H1 (cell line): ENCODE data around the gene SKIL. TPM values are rescaled to one million over a fixed set of nuclear protein-coding genes. Genes with fewer than 3 reads are reported as not detected.

Experiments
- CTCF ChIA-PET: fragments of 300-600 bp; sonication (Branson Sonifier 250); formaldehyde crosslinking; loops from one replicate; lab custom pipeline; 2021; ENCODE audit not compliant: partially characterized antibody; lab: Charles Lee
- POLR2A ChIA-PET: fragments of 300-600 bp; sonication (Branson Sonifier 250); formaldehyde crosslinking; loops from one replicate; lab custom pipeline; 2021; ENCODE audit warnings: inconsistent platforms; ENCODE audit not compliant: partially characterized antibody; lab: Charles Lee
- DNase-seq, 2 experiments: peaks; one replicate each; pipeline versions ENCODE4 v3.0.0 to v3.0.0-alpha.2; 2010 to 2022; ENCODE audit warnings: low spot score in 2 of 2, low read depth in 1 of 2, mixed read lengths in 1 of 2
- FAIRE-seq: peaks from 2 replicates; lab custom pipeline; 2011; peaks lifted over from hg19 to GRCh38; lab: Jason Lieb, UNC
- H2AFZ ChIP-seq: 2 replicates; pipeline ENCODE4 v1.8.1; 2012; ENCODE audit warnings: low read length, inconsistent platforms
- H2AK5ac ChIP-seq: 2 replicates; pipeline ENCODE4 v1.6.1; 2013; ENCODE audit warnings: low read depth, low read length
- H2BK120ac ChIP-seq: replicated peaks from 2 replicates; pipeline ENCODE3; 2013; ENCODE audit warnings: low read depth, low read length, inconsistent platforms
- H2BK12ac ChIP-seq: 2 replicates; pipeline ENCODE4 v1.6.1; 2013; ENCODE audit warnings: low read depth, low read length
- H2BK15ac ChIP-seq: 2 replicates; pipeline ENCODE4 v1.6.1; 2013; ENCODE audit warnings: low read length
- H2BK20ac ChIP-seq: 2 replicates; pipeline ENCODE4 v1.6.1; 2013; ENCODE audit warnings: low read length
- H2BK5ac ChIP-seq: 2 replicates; pipeline ENCODE4 v1.6.1; 2013; ENCODE audit warnings: low read depth, low read length
- H3K14ac ChIP-seq: 2 replicates; pipeline ENCODE4 v1.6.1; 2013; ENCODE audit warnings: inconsistent platforms; ENCODE audit not compliant: insufficient read length
- H3K18ac ChIP-seq: 2 replicates; pipeline ENCODE4 v1.6.1; 2013; ENCODE audit warnings: low read length; ENCODE audit errors: extremely low read depth
- H3K23ac ChIP-seq: 2 replicates; pipeline ENCODE4 v1.6.1; 2013; ENCODE audit warnings: inconsistent platforms; ENCODE audit not compliant: insufficient read length
- H3K23me2 ChIP-seq: 2 replicates; pipeline ENCODE4 v1.6.1; 2013; ENCODE audit warnings: low read depth, low read length
- H3K27ac ChIP-seq: 2 replicates; pipeline ENCODE4 v1.6.1; 2011; ENCODE audit warnings: low read depth, low read length, inconsistent platforms
- H3K27me3 ChIP-seq, 4 experiments: replicated peaks in 1 of 4; 1 replicate in 1 of 4; 2 replicates in 3 of 4; pipeline versions ENCODE4 v1.6.1 to v1.8.1; 2011 to 2013; ENCODE audit warnings: low read length in 3 of 4, mild to moderate bottlenecking in 3 of 4, inconsistent platforms in 2 of 4, mixed read lengths in 2 of 4, moderate library complexity in 1 of 4; ENCODE audit not compliant: control insufficient read depth in 3 of 4, insufficient read depth in 3 of 4; ENCODE audit errors: extremely low read depth in 1 of 4
- H3K36me3 ChIP-seq, 4 experiments: 2 replicates each; pipeline versions ENCODE4 v1.6.1 to v1.8.1; 2011 to 2013; ENCODE audit warnings: mild to moderate bottlenecking in 4 of 4, low read length in 3 of 4, moderate library complexity in 2 of 4, control low read depth in 1 of 4, inconsistent platforms in 1 of 4; ENCODE audit not compliant: insufficient read depth in 4 of 4, control insufficient read depth in 2 of 4
- H3K4ac ChIP-seq: replicated peaks from 2 replicates; pipeline ENCODE3; 2013; ENCODE audit warnings: low read length, low read depth, mixed read lengths, inconsistent platforms; ENCODE audit not compliant: insufficient read length
- H3K4me1 ChIP-seq, 4 experiments: replicated peaks in 1 of 4; 1 replicate in 1 of 4; 2 replicates in 3 of 4; pipeline versions ENCODE4 v1.6.1 to v1.8.1; 2011 to 2013; ENCODE audit warnings: low read length in 3 of 4, inconsistent platforms in 2 of 4, mixed read lengths in 1 of 4; ENCODE audit not compliant: insufficient read depth in 4 of 4, control insufficient read depth in 3 of 4
- H3K4me2 ChIP-seq, 2 experiments: 2 replicates each; pipeline versions ENCODE4 v1.6.1 to v1.8.1; 2011 to 2013; ENCODE audit warnings: low read depth in 2 of 2, low read length in 2 of 2, control low read depth in 1 of 2, inconsistent platforms in 1 of 2, mild to moderate bottlenecking in 1 of 2; ENCODE audit not compliant: insufficient read depth in 1 of 2
- H3K4me3 ChIP-seq, 4 experiments: fragments of 200-600, 300-600 bp in 1 of 4; sonication (generic), shearing (Covaris generic), sonication (Bioruptor Twin) in 1 of 4; 2 replicates each; pipeline versions ENCODE4 v1.5.1 to v1.8.1; 2011 to 2016; ENCODE audit warnings: low read length in 4 of 4, low read depth in 3 of 4, control low read depth in 2 of 4, inconsistent platforms in 2 of 4, mild to moderate bottlenecking in 2 of 4, mixed read lengths in 1 of 4, moderate library complexity in 1 of 4; ENCODE audit not compliant: insufficient read depth in 2 of 4; ENCODE audit errors: extremely low read depth in 1 of 4
- H3K56ac ChIP-seq: replicated peaks from 2 replicates; pipeline ENCODE3; 2013; ENCODE audit warnings: low read depth, mild to moderate bottlenecking, mixed read lengths, low read length, inconsistent platforms; ENCODE audit not compliant: insufficient read length
- H3K79me1 ChIP-seq: 2 replicates; pipeline ENCODE4 v1.6.1; 2013; ENCODE audit warnings: low read depth, low read length, control low read depth
- H3K79me2 ChIP-seq, 2 experiments: 2 replicates each; pipeline versions ENCODE4 v1.6.1 to v1.8.1; 2012 to 2013; ENCODE audit warnings: low read length in 2 of 2, mild to moderate bottlenecking in 2 of 2, inconsistent platforms in 1 of 2; ENCODE audit not compliant: insufficient read depth in 2 of 2, control insufficient read depth in 1 of 2
- H3K9ac ChIP-seq, 4 experiments: replicated peaks in 1 of 4; 1 replicate in 1 of 4; 2 replicates in 3 of 4; pipeline versions ENCODE4 v1.6.1 to v1.8.1; 2011 to 2013; ENCODE audit warnings: low read depth in 3 of 4, low read length in 3 of 4, control low read depth in 2 of 4, mild to moderate bottlenecking in 2 of 4, moderate library complexity in 2 of 4, inconsistent platforms in 1 of 4; ENCODE audit errors: extremely low read depth in 1 of 4
- H3K9me3 ChIP-seq, 2 experiments: 2 replicates each; pipeline versions ENCODE4 v1.6.1 to v1.8.1; 2012 to 2013; ENCODE audit warnings: mild to moderate bottlenecking in 2 of 2, moderate library complexity in 2 of 2, control low read depth in 1 of 2, inconsistent platforms in 1 of 2, low read depth in 1 of 2, low read length in 1 of 2, mixed read lengths in 1 of 2; ENCODE audit not compliant: insufficient read depth in 2 of 2
- H4K20me1 ChIP-seq, 2 experiments: replicated peaks in 1 of 2; 2 replicates each; pipeline versions ENCODE3 to v1.8.1; 2011 to 2013; ENCODE audit warnings: inconsistent platforms in 2 of 2, low read length in 2 of 2, mild to moderate bottlenecking in 1 of 2; ENCODE audit not compliant: insufficient read depth in 2 of 2, control insufficient read depth in 1 of 2
- H4K5ac ChIP-seq: 2 replicates; pipeline ENCODE4 v1.6.1; 2013; ENCODE audit warnings: low read length, low read depth, mixed read lengths, inconsistent platforms; ENCODE audit not compliant: insufficient read length
- H4K8ac ChIP-seq: 2 replicates; pipeline ENCODE4 v1.8.0; 2013; ENCODE audit warnings: mild to moderate bottlenecking, moderate library complexity, low read length, inconsistent platforms; ENCODE audit not compliant: insufficient read depth; ENCODE audit errors: extremely low read depth
- H4K91ac ChIP-seq: replicated peaks from 2 replicates; pipeline ENCODE3; 2013; ENCODE audit warnings: low read length, mixed read lengths, inconsistent platforms; ENCODE audit not compliant: insufficient read length
- ATF3 ChIP-seq: IDR thresholded peaks from 2 replicates; pipeline ENCODE4 v1.6.1; 2011; ENCODE audit warnings: low read depth, mild to moderate bottlenecking, low read length; ENCODE audit not compliant: insufficient read depth
- CBX5 ChIP-seq: fragments of 300-800, 300-1000 bp; sonication (generic); IDR thresholded peaks from 2 replicates; pipeline ENCODE4 v1.7.1; 2016; ENCODE audit warnings: antibody characterized with exemption, low read length, low read depth
- CTBP2 ChIP-seq: IDR thresholded peaks from 2 replicates; pipeline ENCODE4 v1.7.0; 2011; ENCODE audit warnings: borderline replicate concordance, mild to moderate bottlenecking, moderate library complexity, mixed read lengths, low read length; ENCODE audit not compliant: insufficient read depth, insufficient read length
- EP300 ChIP-seq, 2 experiments: IDR thresholded peaks; 1 replicate in 1 of 2; 2 replicates in 1 of 2; pipeline ENCODE4 v1.6.1; 2011 to 2012; ENCODE audit warnings: low read depth in 2 of 2, low read length in 2 of 2, mild to moderate bottlenecking in 2 of 2, borderline replicate concordance in 1 of 2, inconsistent platforms in 1 of 2, moderate library complexity in 1 of 2
- GTF2F1 ChIP-seq: IDR thresholded peaks from 2 replicates; pipeline ENCODE4 v1.6.1; 2012; ENCODE audit warnings: low read depth, low read length, improper control_type of control experiment, borderline replicate concordance
- HDAC2 ChIP-seq, 2 experiments: fragments of 300-600 bp in 1 of 2; sonication (generic) in 1 of 2; IDR thresholded peaks; 2 replicates each; pipeline ENCODE4 v1.6.1; 2011 to 2012; ENCODE audit warnings: low read depth in 2 of 2, low read length in 2 of 2, mild to moderate bottlenecking in 2 of 2, moderate library complexity in 2 of 2, borderline replicate concordance in 1 of 2, inconsistent platforms in 1 of 2
- KDM1A ChIP-seq: fragments of 200-600, 300-600 bp; sonication (generic); IDR thresholded peaks from 2 replicates; pipeline ENCODE4 v1.7.1; 2016; ENCODE audit warnings: mild to moderate bottlenecking, low read length, borderline replicate concordance
- KDM4A ChIP-seq: IDR thresholded peaks from one replicate; pipeline ENCODE4 v1.7.1; 2012; ENCODE audit warnings: low read depth, mild to moderate bottlenecking, moderate library complexity, low read length, inconsistent platforms; ENCODE audit not compliant: severe bottlenecking
- PHF8 ChIP-seq: fragments of 200-600 bp; sonication (generic); conservative IDR thresholded peaks from 2 replicates; pipeline ENCODE4 v1.7.1; 2012; ENCODE audit warnings: low read depth, mild to moderate bottlenecking, inconsistent platforms, low read length, moderate library complexity
- POU5F1 ChIP-seq: IDR thresholded peaks from 2 replicates; pipeline ENCODE4 v1.6.1; 2011; ENCODE audit warnings: low read depth, mild to moderate bottlenecking, low read length, moderate library complexity
- SP4 ChIP-seq: IDR thresholded peaks from 2 replicates; pipeline ENCODE4 v1.6.1; 2012; ENCODE audit warnings: low read length, inconsistent platforms
- polyA plus RNA-seq, 7 experiments: library from polyadenylated mRNA; depleted of rRNA in 3 of 7; stranded (reverse) in 5 of 7; unstranded in 2 of 7; fragments of >200 nt in 5 of 7; fragments of 200-250 nt in 2 of 7; gene quantifications; 1 replicate in 5 of 7; 2 replicates in 1 of 7; 4 replicates in 1 of 7; pipeline versions ENCODE4 v1.2.1 to v1.2.3, GENCODE V29; 2011 to 2013; ENCODE audit warnings: missing spikeins in 2 of 7, mixed read lengths in 2 of 7
- total RNA-seq: library from RNA; stranded (reverse); fragmentation: NEBNext Ultra II Directional; extraction: Animal tissue kit (Norgen Biotek cat#: 25700); gene quantifications from 2 replicates; pipeline ENCODE4 v1.2.1, GENCODE V29; 2021

The SKIL gene
- total and polyA plus RNA-seq, 2 of the 8 experiments (the other 6 are each of a cell fraction or from before 2014, with no cell fraction given) = 13.2 to 277 TPM

DNA sequence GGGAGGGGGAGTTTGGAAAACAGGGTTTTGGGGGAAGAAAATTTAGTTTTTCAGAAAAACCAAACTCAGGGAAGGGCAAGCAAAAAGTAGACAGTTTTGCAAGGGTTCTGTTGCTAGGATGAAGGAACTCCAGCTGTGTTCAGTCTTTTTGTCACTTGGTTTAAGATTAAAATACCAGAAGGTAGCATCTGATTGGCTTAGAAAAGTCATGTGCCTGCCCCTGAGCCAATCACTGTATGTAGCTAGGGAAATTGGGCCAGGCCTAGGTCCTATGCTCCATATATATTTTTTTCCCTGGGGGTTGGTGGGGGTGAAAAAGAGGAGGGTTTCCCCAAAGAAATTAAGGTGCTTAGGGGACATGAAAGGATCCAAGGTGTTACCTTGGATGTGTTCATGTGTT lies 85.4 kb downstream of the SKIL start:
- ChIA-PET POLR2A (no interaction called here), CTCF (interaction anchor here (0.7 to 4.3 kb wide), 4 partner anchors 11 to 1601 kb away, joined by 3 to 20 read pairs (median 6); no protein-coding TSS in a partner anchor)
- no peak overlapping the region for H3K23ac ChIP-seq
- no peaks in the 10 kb centered on the region for H3K23me2 ChIP-seq
- H3K4me3 ChIP-seq = no peak overlapping the region
- H2BK15ac ChIP-seq = no peak overlapping the region
- no peak overlapping the region for H3K27ac ChIP-seq
- H2BK5ac ChIP-seq = no peak overlapping the region
- no peaks in the 10 kb centered on the region for H3K4me1 ChIP-seq
- no peak overlapping the region for H3K4ac ChIP-seq
- H2AK5ac ChIP-seq = no peak overlapping the region
- H3K56ac ChIP-seq = no peak overlapping the region
- H4K5ac ChIP-seq = no peak overlapping the region
- no peak overlapping the region for H2AFZ ChIP-seq
- no peaks in the 10 kb centered on the region for H3K9me3 ChIP-seq
- H3K79me1 ChIP-seq = no peaks in the 10 kb centered on the region
- no peak overlapping the region for H3K4me2 ChIP-seq
- H4K20me1 ChIP-seq = no peaks in the 10 kb centered on the region
- no peaks in the 10 kb centered on the region for H3K36me3 ChIP-seq
- no peak overlapping the region for H3K14ac ChIP-seq
- no peak overlapping the region for H3K9ac ChIP-seq
- no peak overlapping the region for H2BK20ac ChIP-seq
- no peaks in the 10 kb centered on the region for H3K79me2 ChIP-seq
- FAIRE-seq (no peak), DNase-seq (no peak)
- no peak overlapping the region for H2BK120ac ChIP-seq
- no peak for TF ChIP-seq GTF2F1
- no peak for TF ChIP-seq CBX5
- TF ChIP-seq EP300 (IDR thresholded peaks at IDR 0.05; ENCODE audit: borderline replicate concordance in 1 of 2, low read depth in 2 of 2, low read length in 2 of 2) = no peak
- no peak for TF ChIP-seq POU5F1
- no peak for TF ChIP-seq KDM4A
- TF ChIP-seq PHF8 = no peak
- no peak for TF ChIP-seq HDAC2 (IDR thresholded peaks at IDR 0.05; ENCODE audit: borderline replicate concordance in 1 of 2, low read depth in 2 of 2, low read length in 2 of 2)
- TF ChIP-seq SP4 = no peak
- no peak for TF ChIP-seq CTBP2
- no peak for TF ChIP-seq KDM1A
- no peak for TF ChIP-seq ATF3
- no peak overlapping the region for H4K8ac ChIP-seq
- H3K27me3 ChIP-seq = no peaks in the 10 kb centered on the region
- no peak overlapping the region for H3K18ac ChIP-seq
- no peak overlapping the region for H4K91ac ChIP-seq
- H2BK12ac ChIP-seq = no peak overlapping the region
